Sigmoid colon (tissue), 7 donors: ENCODE data around the gene TRABD2B. TPM values are rescaled to one million over a fixed set of nuclear protein-coding genes. Genes with fewer than 3 reads are reported as not detected.
A peak's percentile ranks its signal among the peaks of the same experiment; 100 is the strongest.

Experiments
- DNase-seq: peaks from one replicate; pipeline ENCODE4 v3.0.0-alpha.2; 2019
- H3K27ac ChIP-seq, 4 donors: fragments of 200-600 bp; sonication (generic); one replicate each; pipeline ENCODE4 v1.5.1; 2016 to 2019; ENCODE audit warnings: mild to moderate bottlenecking in 1 of 4
- H3K27me3 ChIP-seq, 3 donors: fragments of 200-600 bp; sonication (generic); one replicate each; pipeline ENCODE4 v1.5.1; 2019; ENCODE audit warnings: mild to moderate bottlenecking in 1 of 3
- H3K36me3 ChIP-seq, 4 donors: fragments of 200-600 bp; sonication (generic); one replicate each; pipeline ENCODE4 v1.5.1; 2016 to 2019
- H3K4me1 ChIP-seq, 4 donors: fragments of 200-600 bp; sonication (generic); one replicate each; pipeline ENCODE4 v1.5.1; 2017 to 2019
- H3K4me3 ChIP-seq, 4 donors: fragments of 200-600 bp; sonication (generic); one replicate each; pipeline ENCODE4 v1.5.1; 2017 to 2019; ENCODE audit warnings: mild to moderate bottlenecking in 2 of 4, moderate library complexity in 1 of 4
- H3K9me3 ChIP-seq, 4 donors: fragments of 200-600 bp in 3 of 4; sonication (generic) in 3 of 4; one replicate each; pipeline versions ENCODE4 v1.5.1 to v1.6.1; 2013 to 2019
- EP300 ChIP-seq, 4 donors: sonication (generic); formaldehyde crosslinking; IDR thresholded peaks; one replicate each; pipeline ENCODE4 v1.6.1; 2017; ENCODE audit warnings: antibody characterized with exemption in 4 of 4
- POLR2A ChIP-seq, 2 donors: fragments of 450-650 bp; IDR thresholded peaks; one replicate each; pipeline ENCODE4 v1.6.1; 2016; ENCODE audit warnings: antibody characterized with exemption in 2 of 2, mild to moderate bottlenecking in 2 of 2, moderate library complexity in 2 of 2
- POLR2AphosphoS5 ChIP-seq, 4 donors: sonication (generic); formaldehyde crosslinking; IDR thresholded peaks; one replicate each; pipeline ENCODE4 v1.6.1; 2017; ENCODE audit warnings: antibody characterized with exemption in 4 of 4
- WGBS, 2 donors: extraction: QIAGEN DNeasy Blood & Tissue Kit; methylation state at CpG; one replicate each; pipeline ENCODE4 v1.1.7; 2013; 5-methylcytosine and 5-hydroxymethylcytosine counted together
- intact Hi-C: fragments of 100-400 bp; cut with DNase I; formaldehyde crosslinking; loops from one replicate; pipeline ENCODE4 v1.15.1; 2023
- polyA plus RNA-seq, 3 donors: library from polyadenylated mRNA; stranded (reverse); fragments of 200-250 nt; gene quantifications; one replicate each; pipeline ENCODE4 v1.2.3, GENCODE V29; 2013
- total RNA-seq, 4 donors: library from RNA; depleted of rRNA; stranded (reverse); fragments of >200 nt; gene quantifications; one replicate each; pipeline ENCODE4 v1.1.0, GENCODE V29; 2016
- TF ChIP-seq, protein P1 (sequence below), 4 experiments: fragments of 450-650 bp in 3 of 4; fragments of 200-600 bp in 1 of 4; IDR thresholded peaks; one replicate each; pipeline ENCODE4 v1.5.1; 2016 to 2019; ENCODE audit warnings: antibody characterized with exemption in 4 of 4, mild to moderate bottlenecking in 3 of 4, moderate library complexity in 2 of 4
- donor health status: healthy with polysubstance abuse.
- donor health status: Bipolar disorder and iron deficiency.
- donor health status: healthy.

The TRABD2B gene
- total and polyA plus RNA-seq, 7 donors, result 0.63 to 1.8 (median 1.0) TPM; not detected in 1

DNA sequence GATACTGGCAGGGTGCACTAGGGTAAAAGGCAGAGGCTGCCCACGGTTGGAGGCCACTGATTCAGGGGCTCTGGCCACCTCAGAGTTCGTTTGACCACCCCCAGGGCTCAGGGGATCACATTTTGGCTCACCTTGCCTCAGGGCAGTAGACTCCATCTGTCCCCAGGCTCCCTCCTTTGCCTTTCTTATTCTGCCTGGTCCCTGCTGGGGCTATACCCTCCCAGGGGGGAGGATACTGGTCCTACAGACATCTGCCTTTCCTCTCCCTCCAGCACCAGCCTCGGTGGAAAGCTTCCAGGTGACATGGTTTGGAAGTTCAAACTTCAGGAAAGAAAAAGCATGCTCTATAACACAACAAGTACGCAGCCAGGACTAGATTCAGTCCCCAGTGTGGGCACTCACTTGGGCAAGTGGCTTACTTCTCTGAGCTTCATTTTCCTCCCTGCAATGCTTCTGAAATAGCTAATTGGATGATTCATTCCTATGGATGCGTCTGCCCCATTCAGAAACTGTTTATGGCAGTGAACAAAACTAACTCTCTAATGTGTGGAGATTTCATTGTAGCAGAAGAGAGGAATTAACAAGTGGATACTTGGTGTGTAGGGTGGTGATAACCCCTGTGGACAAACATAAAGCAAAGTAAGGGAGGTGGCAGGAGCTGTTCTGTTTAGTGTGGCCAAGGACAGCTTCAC, 154.8 kb downstream of the TRABD2B start:
- WGBS, 2 donors, result 62 to 63% methylated on average over 5 of the region's 5 CpGs
- H3K36me3 ChIP-seq, result no peaks in the 10 kb centered on the region
- no peaks in the 10 kb centered on the region for H3K4me1 ChIP-seq
- H3K9me3 ChIP-seq, result no peaks in the 10 kb centered on the region
- peak overlapping the region in 1 of 4 donors; percentile 2 for H3K27ac ChIP-seq
- H3K4me3 ChIP-seq, result no peak overlapping the region
- peak; percentile 19 for DNase-seq
- no peaks in the 10 kb centered on the region for H3K27me3 ChIP-seq
- intact Hi-C loops, result no loop called here
- TF ChIP-seq POLR2A (IDR thresholded peaks at IDR 0.05) (no peak), EP300 (IDR thresholded peaks at IDR 0.05) (no peak), POLR2AphosphoS5 (IDR thresholded peaks at IDR 0.05) (no peak)
- TF ChIP-seq, protein P1, sequence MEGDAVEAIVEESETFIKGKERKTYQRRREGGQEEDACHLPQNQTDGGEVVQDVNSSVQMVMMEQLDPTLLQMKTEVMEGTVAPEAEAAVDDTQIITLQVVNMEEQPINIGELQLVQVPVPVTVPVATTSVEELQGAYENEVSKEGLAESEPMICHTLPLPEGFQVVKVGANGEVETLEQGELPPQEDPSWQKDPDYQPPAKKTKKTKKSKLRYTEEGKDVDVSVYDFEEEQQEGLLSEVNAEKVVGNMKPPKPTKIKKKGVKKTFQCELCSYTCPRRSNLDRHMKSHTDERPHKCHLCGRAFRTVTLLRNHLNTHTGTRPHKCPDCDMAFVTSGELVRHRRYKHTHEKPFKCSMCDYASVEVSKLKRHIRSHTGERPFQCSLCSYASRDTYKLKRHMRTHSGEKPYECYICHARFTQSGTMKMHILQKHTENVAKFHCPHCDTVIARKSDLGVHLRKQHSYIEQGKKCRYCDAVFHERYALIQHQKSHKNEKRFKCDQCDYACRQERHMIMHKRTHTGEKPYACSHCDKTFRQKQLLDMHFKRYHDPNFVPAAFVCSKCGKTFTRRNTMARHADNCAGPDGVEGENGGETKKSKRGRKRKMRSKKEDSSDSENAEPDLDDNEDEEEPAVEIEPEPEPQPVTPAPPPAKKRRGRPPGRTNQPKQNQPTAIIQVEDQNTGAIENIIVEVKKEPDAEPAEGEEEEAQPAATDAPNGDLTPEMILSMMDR (IDR thresholded peaks at IDR 0.05), result no peak

DNA sequence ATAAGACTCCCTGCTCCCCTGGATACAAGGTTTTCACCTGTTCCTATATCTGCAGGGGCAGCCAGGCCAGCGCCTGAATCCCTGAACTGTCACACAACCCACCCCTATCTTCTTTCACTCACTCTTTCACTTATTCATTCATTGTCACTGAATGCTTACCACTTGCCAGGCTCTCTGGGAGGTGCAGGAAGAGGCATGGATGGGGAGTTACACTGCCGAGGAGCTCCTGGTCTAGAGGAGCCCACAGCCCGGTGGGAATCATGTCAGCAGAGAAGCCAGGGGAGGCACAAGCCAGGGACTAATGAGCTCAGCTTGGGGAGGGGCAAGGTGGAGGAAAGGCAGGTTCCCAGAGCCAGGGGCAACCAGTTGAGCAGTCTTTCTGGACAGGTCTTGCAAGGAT, 155.8 kb downstream of the TRABD2B start:
- Histone ChIP-seq H3K4me1 (no peaks in the 10 kb centered on the region), H3K27me3 (no peaks in the 10 kb centered on the region), H3K4me3 (no peak overlapping the region), H3K27ac (no peak overlapping the region), H3K36me3 (no peaks in the 10 kb centered on the region), H3K9me3 (no peaks in the 10 kb centered on the region)
- TF ChIP-seq POLR2AphosphoS5 (IDR thresholded peaks at IDR 0.05) (no peak), EP300 (IDR thresholded peaks at IDR 0.05) (no peak)
- WGBS, 2 donors, result 88 to 89% methylated on average over 3 of the region's 3 CpGs
- peak; percentile 25 for DNase-seq
- intact Hi-C loops, result no loop called here

DNA sequence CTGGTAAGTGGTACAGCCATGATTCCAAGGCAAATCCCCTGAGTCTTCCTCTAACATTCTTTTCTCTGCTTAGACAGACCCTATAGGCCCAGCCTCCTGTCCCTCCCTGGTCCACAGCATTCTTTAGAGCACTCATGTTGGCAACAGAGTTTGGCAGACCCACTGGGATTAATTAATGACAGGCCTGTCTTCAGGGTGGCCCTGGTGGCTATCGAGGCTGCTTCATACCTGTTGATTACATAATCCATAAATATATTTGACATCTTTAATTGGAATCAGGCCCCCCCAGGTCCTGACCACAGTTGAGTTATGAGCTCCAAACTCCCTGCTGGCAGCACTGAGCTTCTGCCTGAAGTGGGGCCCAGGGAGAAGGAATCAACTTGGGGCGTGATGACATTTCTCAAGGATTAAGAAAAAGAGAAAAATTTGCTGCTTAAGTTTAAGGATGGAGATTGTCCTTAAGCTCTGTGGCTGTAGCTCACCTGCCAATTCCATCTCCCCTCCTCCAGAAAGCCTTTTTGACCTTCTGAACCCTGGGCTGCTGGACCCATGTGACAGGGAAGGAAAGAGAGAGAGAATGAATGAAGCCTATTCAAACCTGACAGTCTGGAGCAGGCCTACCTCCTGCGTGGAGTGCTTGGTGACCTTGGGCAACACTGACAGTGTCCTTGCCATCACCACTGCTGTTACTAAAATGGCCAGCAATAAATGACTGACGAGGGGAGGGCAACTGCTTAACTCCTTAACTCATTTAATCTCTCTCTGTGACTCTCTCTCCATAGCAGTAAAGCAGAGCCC, 156.6 kb downstream of the TRABD2B start:
- H3K4me3 ChIP-seq, result no peak overlapping the region
- H3K27me3 ChIP-seq, result no peaks in the 10 kb centered on the region
- peak; percentile 8 for DNase-seq
- H3K9me3 ChIP-seq, result peaks cover 0 to 2% (median 0%) of the 10 kb centered on the region in 4 donors
- TF ChIP-seq POLR2AphosphoS5 (IDR thresholded peaks at IDR 0.05), result no peak
- no peak for TF ChIP-seq EP300 (IDR thresholded peaks at IDR 0.05)
- no peak for TF ChIP-seq POLR2A (IDR thresholded peaks at IDR 0.05)
- TF ChIP-seq, protein P1 (IDR thresholded peaks at IDR 0.05), result no peak
- WGBS, 2 donors, result 73 to 82% methylated on average over 4 of the region's 4 CpGs
- no peaks in the 10 kb centered on the region for H3K4me1 ChIP-seq
- no peak overlapping the region for H3K27ac ChIP-seq
- intact Hi-C loops, result no loop called here
- no peaks in the 10 kb centered on the region for H3K36me3 ChIP-seq

DNA sequence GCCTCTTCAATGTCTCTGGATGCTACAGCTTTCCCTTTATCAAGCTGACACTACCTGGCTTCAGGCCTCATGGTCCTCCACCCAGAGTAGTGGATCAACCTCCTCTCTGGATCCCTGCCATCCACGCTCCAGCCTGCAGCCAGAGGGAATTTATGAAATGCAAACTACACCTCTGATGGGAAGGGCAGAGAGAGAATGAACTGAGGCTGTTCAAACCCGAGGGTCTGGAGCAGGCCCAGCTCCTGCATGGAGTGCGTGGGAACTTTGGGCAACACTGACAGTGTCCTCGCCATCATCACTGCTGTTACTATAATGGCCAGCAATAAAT, 157.8 kb downstream of the TRABD2B start:
- DNase-seq, result peak; percentile 33
- no peaks in the 10 kb centered on the region for H3K36me3 ChIP-seq
- 54 to 78% methylated on average over 4 of the region's 4 CpGs for WGBS, 2 donors
- TF ChIP-seq, protein P1 (IDR thresholded peaks at IDR 0.05), result no peak
- no peak for TF ChIP-seq POLR2A (IDR thresholded peaks at IDR 0.05)
- no peak for TF ChIP-seq EP300 (IDR thresholded peaks at IDR 0.05)
- no peak for TF ChIP-seq POLR2AphosphoS5 (IDR thresholded peaks at IDR 0.05)
- H3K27ac ChIP-seq, result peak overlapping the region in 2 of 4 donors; percentile 47 to 61
- H3K9me3 ChIP-seq, result peaks cover 0 to 9% (median 0%) of the 10 kb centered on the region in 4 donors
- no peak overlapping the region for H3K4me3 ChIP-seq
- H3K4me1 ChIP-seq, result no peaks in the 10 kb centered on the region
- no peaks in the 10 kb centered on the region for H3K27me3 ChIP-seq
- intact Hi-C loops, result no loop called here
